Left renal cortex interstitium (tissue), 4 donors: Measurements from ENCODE around the gene TTC3. TPM values are rescaled to one million over a fixed set of nuclear protein-coding genes. Genes with fewer than 3 reads are reported as not detected.
A peak's percentile ranks its signal among the peaks of the same experiment; 100 is the strongest.
"Not testable (repeated sequence)": the region's sequence is repeated elsewhere in the genome, so short reads cannot be mapped to it uniquely, and the experiment has no call there.

Source experiments
- DNase-seq, 4 donors: peaks; one replicate each; pipeline ENCODE4 v3.0.0-alpha.2; 2013; ENCODE audit warnings: low read depth in 4 of 4, low spot score in 2 of 4, missing footprints in 1 of 4
- polyA plus RNA-seq, 4 donors: library from polyadenylated mRNA; unstranded; fragments of 120-200 nt; gene quantifications; one replicate each; pipeline ENCODE4 v1.2.1, GENCODE V29; 2013; ENCODE audit not compliant: insufficient read length in 4 of 4

The TTC3 gene
- polyA plus RNA-seq, 4 donors: 157 to 179 (median 167) TPM

- DNase-seq: peak in 3 of 4 donors; percentile 37 to 52 (median 51)
Measured at GRCh38 chr21:37220433-37220980, 147.5 kb downstream of the TTC3 start.

- peak in 3 of 4 donors; percentile 72 to 81 (median 76) for DNase-seq
Measured at GRCh38 chr21:37220981-37221664, 148.1 kb downstream of the TTC3 start.

- DNase-seq: not testable (repeated sequence)
Measured at GRCh38 chr21:37222248-37222647, 149.2 kb downstream of the TTC3 start.

- DNase-seq: no peak
Measured at GRCh38 chr21:37223804-37224345, 150.8 kb downstream of the TTC3 start.

- DNase-seq: no peak
Measured at GRCh38 chr21:37224861-37225839, 152.1 kb downstream of the TTC3 start.

- no peak for DNase-seq
Measured at GRCh38 chr21:37226041-37226920, 153.2 kb downstream of the TTC3 start.

- DNase-seq: no peak
Measured at GRCh38 chr21:37227071-37228002, 154.3 kb downstream of the TTC3 start.

GRCh38 chr21:37228003-37228400 lies 154.9 kb downstream of the TTC3 start:
- no peak for DNase-seq

- no peak for DNase-seq
Measured at GRCh38 chr21:37230632-37231248, 157.7 kb downstream of the TTC3 start.

- DNase-seq: no peak
Measured at GRCh38 chr21:37231249-37231645, 158.2 kb downstream of the TTC3 start.

GRCh38 chr21:37231671-37232070 lies 158.6 kb downstream of the TTC3 start:
- no peak for DNase-seq

GRCh38 chr21:37232274-37233018 lies 159.4 kb downstream of the TTC3 start:
- no peak for DNase-seq

- DNase-seq: no peak
Measured at GRCh38 chr21:37233551-37234146, 160.6 kb downstream of the TTC3 start.

GRCh38 chr21:37237346-37237745 lies 164.3 kb downstream of the TTC3 start:
- DNase-seq: no peak

GRCh38 chr21:37237764-37238163 lies 164.7 kb downstream of the TTC3 start:
- no peak for DNase-seq

- no peak for DNase-seq
Measured at GRCh38 chr21:37240978-37241377, 167.9 kb downstream of the TTC3 start.

GRCh38 chr21:37241426-37241825 lies 168.4 kb downstream of the TTC3 start:
- no peak for DNase-seq
